CD1c-positive myeloid dendritic cell (primary cell): ENCODE results near the gene CDX1.

Experiments used
- DNase-seq: peaks from one replicate; pipeline ENCODE4 v3.0.0-alpha.2; 2016; ENCODE audit errors: extremely low spot score

CDX1 gene

DNA sequence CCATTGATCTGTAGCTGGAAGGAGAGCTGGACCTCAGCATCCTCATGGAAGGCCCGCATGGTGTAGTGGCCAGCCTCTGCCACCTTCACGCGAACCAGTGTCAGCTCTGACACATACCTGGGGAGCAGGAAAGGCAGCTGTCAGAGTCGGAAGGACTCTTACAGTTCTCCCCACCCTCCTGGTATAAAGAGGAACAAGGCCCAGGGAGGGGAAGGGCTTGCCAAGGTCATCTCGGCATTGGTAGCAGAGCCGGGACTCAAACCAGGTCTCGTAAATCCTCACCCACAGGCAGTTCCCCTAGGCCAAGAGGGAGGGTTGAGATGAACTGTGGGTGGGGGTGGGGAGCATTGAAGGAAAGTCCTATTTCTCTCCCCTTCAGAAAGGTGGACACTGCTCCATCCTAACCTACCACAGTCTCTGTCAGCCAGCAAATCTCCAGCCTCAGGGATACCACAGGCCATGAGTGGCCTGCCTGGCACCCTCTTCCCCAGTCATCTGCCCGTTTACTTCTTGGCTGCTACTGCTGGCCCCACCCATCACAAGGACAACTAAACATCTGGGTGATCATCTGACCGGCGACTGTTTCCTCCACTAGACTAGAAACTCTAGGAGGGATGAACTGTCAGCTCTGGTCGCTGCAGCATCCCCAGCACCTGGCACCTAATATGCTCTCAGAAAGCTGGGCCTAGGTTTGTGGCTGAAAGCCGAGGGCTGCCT lies 34.4 kb upstream of the CDX1 start:
- peak; percentile 69 for DNase-seq

- DNase-seq, result no peak
These were observed 33.8 kb upstream of the CDX1 start for GRCh38 chr5:150132740-150133139.

- DNase-seq, result no peak
These were observed 32.9 kb upstream of the CDX1 start for GRCh38 chr5:150133581-150134197.

GRCh38 chr5:150134198-150134588 lies 32.4 kb upstream of the CDX1 start:
- no peak for DNase-seq

DNA sequence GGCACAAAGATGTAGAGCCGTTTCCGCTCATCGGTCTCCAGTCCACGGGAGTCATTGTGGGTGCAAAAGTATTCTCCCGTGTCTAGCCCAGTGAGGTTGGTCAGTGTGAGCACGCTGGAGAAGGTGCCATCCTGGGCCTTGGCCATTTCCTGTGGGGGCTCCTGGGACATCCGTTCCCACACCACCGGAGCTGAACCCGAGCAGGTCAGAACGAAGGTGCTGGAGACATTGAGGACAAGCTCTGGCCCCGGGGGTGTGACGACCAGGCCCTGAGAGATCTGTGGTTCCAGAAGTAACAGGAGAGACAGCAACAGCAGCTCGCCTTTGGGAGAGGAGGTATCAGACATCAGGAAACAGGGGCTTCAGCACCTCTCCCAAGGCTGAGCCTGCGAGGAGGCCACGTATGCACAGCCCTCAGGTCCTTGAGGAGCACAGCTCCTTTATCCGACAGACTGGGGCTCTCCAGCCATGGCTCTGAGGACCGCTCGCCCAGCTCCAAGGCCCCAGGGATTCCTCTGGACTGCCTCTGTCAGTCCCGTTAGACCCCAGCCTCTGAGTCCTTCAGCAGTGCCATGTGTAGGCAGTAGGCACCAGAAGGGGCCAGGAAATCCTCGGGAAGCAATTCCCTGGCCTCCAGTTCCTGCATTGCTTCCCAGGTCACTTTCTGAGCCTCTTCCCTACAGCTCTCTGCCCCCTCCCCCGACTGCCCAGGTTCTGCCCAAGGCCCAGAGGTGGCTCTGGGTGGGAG lies 30.8 kb upstream of the CDX1 start:
- no peak for DNase-seq

DNA sequence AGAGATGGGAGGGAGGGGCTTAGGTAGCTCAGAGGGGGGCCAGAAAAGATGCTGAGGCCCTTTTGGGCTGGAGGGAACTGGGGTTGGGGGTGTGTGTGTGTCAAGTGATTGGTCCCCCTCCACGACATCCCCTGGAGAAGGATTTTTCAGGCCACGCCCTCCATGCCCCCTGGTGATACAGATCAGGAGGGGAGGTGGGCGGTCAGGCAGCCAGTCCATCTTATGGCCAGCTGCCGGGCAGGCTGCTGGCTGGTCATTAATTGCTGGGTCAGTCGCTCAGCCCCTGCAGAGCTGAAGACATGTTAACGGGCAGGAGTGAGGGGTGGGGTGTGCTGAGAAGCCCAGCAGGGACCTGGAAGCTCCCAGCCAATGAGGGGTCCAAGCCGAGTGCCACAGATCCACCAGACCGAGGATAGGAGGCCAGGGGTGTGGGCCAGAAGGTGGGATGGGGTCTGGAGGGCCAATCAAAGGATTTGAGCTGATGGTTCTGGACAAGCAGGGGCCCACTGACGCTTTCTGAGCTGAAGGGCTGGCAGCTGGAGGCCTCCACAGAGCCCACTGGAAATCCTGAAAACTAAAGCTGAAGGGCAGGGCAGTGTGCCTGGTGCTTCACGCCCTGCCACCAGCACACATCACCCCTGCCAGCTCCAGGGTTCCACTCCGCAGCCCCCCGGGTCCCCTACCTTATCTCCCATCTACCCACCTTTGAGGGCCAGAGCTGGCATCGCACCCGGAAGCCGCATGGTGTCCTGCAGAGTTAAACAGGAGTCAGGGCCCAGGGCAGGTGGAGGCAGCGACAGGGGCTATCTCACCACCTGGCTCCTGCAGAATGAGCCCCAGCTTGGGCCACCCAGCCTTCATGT lies 30.0 kb upstream of the CDX1 start:
- no peak for DNase-seq

DNA sequence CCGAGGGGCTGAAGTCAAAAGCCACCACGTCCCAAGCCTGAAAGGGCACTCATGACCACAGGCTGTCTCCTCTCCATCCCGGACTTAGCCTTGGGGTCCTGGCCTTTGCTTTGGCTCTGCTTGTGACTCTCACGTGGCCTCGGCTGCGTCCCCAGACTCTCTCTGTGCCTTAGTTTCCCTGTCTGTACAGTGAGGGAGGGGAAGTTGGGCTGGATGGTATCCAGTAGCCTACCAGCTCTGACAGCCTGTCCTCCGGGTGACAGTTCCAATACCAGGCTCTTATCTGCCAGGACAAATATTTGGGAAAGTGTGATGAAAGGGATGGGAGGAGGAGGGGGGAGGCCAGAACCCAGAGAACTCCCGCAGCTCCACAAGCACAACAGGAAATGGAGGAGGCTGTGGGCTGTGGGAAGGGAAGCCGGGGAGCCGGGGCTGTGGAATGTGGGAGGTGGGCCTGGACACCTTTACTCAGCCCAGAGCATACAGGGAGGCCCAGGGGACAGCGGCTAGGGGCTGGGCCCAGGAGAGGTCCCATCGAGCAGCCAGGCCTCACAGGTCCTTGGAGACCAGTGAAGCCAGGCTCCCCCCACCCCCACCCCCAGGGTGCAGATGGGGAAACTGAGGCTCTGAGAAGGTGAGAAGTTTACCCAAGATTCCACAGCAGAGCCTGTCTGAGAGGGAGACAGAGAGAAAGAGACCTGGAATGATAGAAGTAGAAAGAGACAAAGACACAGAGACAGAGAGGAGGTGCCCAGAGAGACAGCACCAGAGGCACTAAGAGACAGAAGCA lies 29.2 kb upstream of the CDX1 start:
- no peak for DNase-seq

DNA sequence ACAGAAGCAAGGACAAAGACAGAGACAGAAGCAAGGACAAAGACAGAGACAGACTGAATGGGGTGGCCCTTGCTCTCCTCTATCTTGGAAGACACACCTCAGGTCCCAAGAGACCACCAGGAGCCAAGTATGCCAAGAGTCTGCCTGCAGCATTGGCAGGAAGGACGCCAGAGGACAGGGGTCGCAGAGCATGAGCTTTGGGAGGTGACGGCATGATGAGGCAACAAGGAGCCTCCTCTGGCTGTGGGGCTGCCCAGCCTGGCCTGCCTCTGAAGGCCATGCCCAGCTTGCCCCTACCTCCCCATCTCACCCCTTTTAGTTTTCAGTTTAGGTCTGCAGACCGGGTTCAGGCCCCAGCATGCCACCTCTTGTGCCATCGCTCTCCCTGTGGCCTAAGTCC lies 28.6 kb upstream of the CDX1 start:
- DNase-seq, result no peak

DNA sequence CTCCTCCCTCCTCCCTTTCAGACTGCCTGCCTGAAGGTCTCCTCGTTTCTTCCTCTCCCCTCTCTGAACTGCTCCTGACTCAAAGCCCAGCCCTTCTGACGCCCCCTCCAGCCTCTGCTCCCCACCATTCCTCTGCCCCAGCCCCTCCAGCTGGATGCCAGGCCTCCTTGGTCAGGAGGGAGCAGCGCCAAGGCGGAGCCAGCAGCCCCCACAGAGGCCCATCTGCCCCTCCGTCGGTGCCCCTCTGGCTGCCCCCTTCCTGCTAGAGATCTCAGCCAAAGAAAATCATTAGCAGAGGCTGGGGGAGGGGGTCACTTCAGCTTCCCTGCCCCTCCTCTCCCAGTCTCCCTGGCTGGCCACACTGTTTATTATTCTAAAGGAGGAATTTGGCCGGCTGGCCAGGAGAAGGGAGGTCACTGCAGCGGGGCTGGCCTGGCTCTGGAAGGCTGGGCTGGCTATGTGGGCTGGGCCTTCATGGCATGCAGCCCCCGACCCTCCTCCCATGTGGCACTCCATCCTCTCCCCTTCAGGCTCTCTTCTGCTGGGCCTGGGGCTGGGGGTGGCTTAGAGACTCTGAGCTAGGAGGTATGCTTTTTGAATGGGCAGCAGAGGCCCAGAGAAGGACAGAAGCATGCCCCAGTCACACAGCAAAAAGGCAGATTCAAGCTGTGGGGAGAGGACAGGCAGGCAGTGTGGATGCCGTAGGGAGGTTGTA lies 27.9 kb upstream of the CDX1 start:
- DNase-seq, result no peak

DNA sequence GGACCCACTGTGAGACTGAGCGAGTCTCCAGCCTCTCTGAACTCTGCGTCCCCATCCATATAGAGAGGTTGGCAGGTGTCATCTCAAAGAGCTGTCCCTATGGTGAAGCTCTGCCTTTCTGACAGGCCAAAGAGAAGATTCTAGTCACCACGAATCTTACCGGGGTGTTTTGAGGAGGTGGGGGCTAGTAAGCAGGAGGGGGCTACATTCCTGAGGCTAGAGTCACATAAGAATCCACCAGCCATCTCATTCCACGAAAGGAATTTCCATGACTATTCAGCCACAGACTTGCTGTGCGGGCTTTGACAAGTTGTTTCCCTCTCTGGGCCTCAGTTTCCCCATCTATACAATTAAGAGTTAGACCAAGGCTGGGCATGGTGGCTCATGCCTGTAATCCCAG lies 27.2 kb upstream of the CDX1 start:
- no peak for DNase-seq

DNA sequence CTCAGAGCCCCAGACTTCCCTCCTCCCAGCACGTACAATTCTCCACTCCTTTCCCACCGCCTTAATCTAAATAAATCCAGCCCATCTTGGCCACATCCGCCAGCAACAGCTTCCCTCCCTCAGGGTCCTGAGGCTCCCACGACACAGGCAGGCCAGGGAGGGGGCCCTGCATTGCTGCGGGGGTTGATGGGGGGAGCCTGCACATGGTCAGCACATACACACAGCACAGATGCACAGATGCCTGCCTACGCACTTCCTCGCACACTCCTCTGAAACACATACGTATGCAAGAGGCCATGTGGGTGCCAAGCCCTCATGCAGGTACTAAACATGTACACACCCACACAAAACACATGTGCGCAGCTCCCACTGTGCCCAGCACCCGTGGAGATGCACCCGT lies 25.7 kb upstream of the CDX1 start:
- no peak for DNase-seq

DNA sequence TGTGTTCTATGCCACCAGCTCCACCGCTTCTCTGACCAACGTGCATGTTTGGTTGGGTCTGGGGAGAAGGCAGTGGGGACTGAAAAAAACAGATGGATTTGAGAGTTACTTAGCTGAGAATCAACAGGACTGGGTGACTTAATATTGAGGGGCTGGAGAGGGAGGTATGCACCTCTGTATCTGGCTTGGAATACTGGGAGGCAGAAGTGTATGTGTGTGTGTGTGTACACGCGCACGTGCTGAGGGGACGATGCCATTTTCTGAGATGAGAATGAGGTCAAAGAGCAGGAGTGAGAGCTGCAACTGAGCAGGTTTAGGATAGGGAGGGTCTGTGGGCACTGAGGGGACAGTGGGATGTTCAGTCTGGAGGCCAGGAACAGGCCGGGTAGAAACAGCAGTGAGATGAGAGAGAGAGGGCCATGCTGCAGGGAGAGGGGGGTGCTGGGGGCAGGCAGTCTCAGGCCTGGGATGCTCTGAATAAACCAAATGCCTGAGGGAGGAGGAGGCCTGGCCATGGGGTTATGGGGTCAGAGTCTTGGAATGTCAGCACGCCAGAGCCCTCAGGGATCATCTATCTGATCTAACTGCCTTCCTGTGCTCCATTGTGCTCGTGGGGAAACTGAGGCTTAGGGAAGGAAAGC lies 24.9 kb upstream of the CDX1 start:
- no peak for DNase-seq

DNA sequence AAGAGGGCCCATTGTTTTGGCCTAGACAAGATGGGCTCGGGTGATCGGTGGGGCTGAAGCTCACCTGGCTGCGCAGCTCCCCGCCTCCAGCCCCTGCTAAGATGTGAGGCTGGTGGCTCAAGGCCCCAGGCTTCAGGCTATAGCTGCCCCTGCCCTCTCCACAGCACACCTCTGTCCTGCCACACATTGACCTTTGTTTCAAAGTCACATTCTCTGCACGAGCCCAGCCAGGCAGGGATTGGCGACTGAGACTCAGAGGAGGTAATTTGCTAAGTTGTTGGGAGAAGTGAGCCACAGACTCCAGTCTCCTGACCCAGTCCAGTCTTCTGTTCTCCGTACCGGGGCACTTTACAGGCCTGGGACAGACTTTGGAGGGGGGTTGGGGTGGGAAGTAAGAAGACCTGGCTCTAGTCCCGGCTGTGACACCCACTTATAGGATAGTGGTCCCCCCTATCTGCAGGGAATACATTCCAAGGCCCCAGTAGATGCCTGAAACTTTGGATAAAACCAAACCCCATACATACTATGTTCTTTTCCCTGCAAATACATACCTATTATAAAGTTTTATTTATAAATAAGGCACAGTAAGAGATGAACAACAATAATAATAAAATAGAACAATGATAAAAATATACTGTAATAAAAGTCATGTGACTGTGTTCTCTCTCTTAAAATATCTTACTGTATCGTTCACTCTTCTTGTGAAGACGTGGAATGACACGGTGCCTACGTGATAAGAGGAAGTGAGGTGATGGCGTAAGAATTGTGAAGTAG lies 24.2 kb upstream of the CDX1 start:
- no peak for DNase-seq

GRCh38 chr5:150142959-150143349 lies 23.6 kb upstream of the CDX1 start:
- peak; percentile 86 for DNase-seq

DNA sequence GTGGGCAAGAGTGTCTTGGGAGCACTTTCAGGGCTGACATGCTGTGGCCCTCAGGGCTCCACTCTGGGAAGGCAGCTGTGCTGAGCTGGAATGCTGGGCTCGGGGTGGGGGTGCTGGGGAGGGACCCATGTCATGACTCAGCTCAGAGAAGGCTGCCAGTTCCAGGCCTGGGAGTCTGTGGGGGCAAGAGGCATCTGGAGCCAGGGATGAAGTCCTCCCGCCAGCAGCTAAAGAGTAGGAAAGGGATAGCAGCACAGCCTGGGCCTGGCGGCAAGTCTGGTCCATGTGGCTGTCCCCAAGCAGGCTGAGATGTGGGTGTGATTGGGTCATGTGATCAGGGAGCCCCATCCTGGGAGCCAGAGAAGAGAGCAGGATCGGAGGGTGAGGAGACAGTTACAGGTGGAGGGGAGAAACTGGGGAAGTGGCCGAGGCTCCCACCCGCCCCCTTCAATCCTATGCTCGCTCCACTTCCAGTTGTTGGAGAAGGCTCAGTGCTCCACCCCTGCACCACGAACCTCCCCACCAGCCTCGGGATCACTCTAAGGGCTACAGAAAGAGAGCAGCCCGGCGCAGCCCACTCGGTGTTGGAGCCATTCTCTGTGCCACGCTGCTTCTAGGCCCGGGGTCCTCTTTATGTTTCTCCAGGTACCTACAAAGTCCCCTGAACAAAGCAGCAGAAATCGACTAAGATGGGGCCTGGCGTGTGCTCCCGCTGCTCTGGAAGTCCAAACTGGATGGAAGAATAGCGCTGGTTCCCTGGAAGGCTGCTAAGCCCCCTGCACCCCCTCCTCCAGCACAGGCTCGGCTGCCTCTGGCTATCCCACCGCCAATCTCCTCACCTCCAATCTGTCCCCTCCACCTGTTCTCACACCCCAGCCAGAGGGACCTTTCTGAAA lies 23.0 kb upstream of the CDX1 start:
- DNase-seq, result no peak

DNA sequence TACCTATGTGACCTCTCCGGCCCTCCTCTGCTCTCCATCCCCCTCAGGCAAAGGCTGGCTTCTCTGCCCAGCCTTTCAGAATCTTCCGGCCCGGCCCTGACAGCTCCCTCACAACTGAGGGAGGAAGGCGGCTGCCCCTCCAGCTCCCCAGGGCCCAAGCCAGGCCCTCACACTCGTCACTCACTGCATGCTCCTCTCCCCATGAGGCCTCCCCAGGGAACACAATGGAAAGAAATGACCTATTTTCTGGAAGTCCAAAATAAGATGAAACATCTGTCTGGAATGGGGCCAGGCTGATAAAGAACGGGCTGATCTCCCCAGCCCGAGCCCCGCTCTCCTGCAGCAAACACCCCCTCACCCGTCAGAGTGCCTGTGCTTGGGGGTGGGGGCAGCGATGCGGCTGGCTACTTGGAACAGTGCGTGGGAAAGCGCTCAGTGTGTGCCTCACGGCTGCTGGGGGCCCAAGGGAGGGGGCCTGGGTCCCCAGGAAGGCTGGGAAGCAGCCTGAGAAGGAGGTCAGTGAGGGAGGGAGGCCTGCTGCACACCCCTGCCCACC lies 22.3 kb upstream of the CDX1 start:
- no peak for DNase-seq

DNA sequence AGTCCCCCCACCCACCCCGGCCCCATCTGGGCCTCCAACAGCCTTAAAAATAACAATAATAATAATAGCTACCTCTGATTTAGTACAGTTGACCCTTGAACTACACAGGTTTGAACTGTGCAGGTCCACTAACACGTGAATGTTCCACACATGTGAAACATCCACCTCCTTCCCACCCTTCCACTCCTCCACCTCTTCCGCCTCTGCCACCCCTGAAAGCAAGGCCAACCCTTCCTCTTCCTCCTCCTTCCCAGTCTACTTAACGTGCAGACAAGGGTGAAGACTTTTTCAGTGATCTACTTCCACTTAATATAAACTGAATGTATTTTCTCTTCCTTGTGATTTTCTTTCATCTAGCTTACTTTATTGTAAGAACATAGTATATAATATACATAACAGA lies 21.7 kb upstream of the CDX1 start:
- DNase-seq, result peak; percentile 50

DNA sequence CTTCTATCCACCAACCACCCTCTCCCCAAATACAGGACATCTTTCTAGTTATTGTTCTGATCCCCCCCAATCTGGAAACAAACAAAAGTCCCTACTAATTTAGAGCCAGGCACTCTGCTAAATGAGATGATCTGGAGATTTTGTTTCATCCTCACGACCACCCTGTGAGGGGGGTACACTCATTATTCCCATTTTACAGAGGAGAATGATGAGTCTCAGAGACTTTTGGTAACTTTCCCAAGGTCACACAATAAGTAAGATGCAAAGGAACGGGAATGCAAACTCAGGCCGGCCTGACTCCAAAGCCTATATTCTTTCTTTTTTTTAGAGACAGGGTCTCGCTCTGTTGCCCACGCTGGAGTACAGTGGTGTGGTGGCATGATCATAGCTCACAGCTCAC lies 20.3 kb upstream of the CDX1 start:
- no peak for DNase-seq
